GM18858 (cell line): ENCODE data around the gene CHST3.
"Not testable (repeated sequence)": the region's sequence is repeated elsewhere in the genome, so short reads cannot be mapped to it uniquely, and the experiment has no call there.

Experiments used
- ATAC-seq: cut with Tn5 transposase; IDR thresholded peaks from one replicate; pipeline ENCODE4 v1.9.1; 2021; ENCODE audit not compliant: unreplicated experiment

Gene CHST3

DNA sequence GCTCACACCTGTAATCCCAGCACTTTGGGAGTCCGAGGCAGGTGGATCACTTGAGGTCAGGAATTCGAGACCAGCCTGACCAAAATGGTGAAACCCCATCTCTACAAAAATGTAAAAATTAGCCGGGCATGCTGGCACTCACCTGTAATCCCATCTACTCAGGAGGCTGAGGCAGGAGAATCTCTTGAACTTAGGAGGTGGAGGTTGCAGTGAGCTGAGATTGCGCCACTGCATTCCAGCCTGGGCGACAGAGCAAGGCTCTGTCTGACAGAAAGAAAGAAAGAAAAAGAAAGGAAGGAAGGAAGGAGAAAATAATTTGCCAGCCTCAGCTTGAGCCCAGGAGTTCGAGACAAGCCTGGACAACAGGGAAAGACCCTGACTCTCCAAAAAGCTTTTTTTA is 24.7 kb downstream of the CHST3 start:
- not testable (repeated sequence) for ATAC-seq

DNA sequence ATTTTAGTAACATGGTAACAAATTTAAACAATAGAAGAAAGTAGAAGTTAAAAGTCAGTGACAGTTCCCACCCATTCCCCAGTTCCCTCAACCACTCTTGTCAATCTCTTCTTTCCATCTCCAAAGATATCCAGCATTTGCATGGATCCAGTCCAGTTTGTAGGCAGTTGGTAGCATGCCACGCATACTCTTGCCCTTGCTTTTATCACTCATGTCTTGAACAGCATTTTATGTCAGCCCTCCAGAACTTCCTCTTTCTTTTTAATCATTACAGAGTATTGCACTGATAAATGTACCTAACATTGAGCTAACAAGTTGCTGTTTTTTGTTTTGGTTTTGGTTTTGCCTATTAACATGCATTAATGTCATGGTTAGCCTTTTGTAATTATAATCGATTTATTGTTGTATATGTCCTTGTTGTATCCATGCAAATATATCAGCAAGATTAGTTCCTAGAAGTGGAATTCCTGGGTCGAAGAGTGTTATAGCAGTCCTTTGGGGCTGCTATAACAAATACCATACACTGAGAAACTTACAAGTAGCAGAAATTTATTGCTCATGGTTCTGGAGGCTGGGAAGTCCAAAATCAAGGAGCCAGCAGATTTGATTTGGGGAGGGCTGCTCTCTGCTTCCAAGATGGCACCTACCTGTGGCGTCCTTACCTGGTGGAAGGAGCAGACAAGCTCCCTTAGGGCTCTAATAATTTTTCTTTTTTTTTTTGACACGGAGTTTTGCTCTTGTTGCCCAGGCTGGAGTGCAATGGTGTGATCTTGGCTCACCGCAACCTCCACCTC is 25.7 kb downstream of the CHST3 start:
- ATAC-seq, result no peak

DNA sequence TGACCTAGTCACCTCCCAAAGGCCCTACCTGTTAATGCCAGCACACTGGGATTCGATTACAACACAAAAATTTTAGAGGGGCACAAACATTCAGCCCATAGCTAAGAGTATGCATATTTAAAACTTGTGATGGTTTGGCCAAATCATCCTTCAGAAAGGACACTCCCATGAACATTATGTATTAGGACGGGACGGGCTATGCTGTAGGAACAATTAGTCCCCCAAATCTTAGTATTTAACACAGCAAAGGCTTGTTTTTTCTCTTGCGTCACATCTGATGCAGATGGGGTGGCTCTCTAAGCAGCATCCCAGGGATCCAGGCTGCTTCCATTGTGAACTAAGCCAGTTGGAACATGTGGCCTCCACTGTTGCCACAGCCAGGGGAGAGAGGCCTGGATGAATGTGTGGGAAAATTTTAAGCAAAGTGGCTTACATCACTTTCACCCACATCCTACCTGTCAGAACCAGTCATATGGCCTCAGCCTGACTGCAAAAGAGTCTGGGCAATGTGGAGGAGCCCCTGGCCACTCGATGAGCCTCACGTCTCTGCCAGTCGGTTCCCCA is 26.6 kb downstream of the CHST3 start:
- no peak for ATAC-seq

DNA sequence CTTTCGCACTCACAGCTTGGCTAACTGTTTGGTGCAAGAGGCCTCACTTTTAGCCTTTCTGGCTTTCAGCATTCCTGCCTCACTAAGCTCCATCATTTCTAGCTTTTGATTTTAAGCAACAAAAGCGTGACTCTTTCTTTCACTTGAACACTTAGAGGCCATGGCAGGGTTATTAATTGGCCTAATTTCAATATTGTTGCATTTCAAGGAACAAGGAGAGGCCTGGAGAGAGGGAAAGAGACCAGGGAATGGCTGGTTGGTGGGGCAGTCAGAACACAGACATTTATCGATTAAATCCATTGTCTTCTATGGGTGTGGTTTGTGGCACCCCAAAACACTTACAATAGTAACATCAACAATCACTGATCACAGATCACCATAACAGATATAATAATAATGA is 31.3 kb downstream of the CHST3 start:
- ATAC-seq, result no peak

DNA sequence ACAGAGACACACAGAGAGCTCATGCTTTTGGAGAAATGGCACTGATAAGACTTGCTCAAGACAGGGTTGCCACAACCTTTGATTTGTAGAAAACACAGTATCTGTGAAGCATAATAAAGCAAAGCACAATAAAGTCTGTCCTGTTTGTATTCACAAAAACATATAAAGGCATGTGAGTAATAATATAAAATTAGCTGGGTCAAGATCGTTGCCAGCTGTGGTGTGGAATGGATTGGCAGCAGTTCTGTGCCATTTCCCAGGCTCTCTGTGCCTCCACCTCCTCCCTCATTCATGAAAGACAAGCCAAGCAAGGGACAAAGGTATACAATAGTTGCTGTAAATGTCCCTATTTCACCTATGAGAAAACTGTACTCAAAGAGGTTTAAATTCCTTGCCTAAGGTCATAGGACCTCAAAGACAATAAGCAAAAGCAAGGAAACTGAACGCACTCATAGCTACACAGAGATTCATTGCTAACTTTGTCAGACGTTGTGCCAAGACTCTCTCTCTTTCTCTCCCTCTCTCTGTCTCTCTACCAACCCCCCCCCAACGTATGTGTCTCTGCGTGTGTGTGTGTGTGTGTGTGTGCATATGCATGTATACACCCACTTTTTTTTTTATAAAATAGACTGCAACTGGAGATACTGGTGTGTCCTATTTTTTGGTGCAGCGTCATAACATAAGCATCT is 31.8 kb downstream of the CHST3 start:
- ATAC-seq, result no peak

DNA sequence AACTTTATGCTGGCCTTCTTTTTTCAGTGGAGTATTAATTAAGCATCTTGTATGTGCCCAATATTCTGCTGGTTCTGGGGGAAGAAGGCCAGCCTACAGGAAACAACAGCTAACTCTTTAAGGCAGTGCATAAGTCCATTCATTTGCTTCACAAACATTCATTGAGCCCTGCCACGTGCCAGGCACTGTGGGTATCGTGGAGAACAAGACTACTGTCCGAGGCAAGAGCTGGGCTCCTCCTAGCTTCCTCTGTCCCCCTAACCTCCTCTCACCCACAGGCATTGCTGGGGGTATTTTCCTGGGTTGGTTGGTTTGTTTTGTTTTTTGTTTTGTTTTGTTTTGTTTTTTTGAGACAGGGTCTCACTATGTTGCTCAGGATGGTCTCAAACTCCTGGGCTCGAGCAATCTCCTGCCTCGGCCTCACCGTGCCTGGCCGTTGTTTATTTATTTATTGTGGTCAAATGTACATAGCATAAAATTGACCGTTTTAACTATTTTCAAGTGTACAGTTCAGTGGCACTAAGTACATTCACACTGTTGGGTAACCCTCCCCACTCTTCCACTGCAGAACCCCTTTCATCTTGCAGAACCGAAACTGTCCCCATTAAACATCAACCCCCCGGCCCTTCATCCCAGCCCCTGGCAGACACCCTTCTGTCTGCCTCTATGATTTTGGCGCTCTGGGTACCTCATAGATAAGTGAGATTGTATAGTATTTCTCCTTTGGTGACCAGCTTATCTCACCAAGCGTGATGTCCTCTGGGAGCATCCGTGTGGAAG is 32.6 kb downstream of the CHST3 start:
- no peak for ATAC-seq

DNA sequence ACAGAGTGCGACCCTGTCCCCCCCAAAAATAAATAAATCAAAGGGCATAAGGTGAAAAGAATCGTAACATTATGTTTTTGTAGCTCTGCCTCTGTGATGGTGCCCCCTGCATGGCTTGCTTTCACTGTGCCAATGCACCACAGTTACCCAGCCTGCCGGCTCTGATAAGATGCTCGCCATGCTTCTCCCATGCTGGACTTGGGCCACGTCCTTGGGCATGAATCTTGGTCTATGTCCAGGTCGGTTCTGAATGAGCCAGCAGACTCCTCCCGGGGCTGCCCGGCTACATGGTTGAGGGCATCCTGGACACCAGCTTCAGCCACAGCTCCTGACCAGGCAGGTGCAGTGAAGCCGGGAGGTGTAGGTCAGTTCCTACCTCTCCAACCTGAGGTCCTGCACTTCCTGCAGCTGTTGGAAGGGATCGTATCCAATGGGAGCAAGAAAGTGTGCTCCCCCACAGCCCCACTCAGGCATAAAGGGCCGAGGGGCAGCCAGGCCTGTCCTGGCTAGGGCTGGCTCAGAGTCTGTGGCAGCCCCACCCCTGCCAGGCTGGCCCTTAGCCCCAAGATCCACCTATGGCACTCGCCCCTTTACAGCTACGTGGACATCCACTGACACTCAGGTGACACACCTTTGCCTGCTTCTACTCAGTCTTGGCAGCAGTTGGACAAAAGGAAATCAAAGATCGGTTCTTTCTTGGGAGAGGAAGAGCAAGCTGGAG is 34.1 kb downstream of the CHST3 start:
- ATAC-seq, result no peak

DNA sequence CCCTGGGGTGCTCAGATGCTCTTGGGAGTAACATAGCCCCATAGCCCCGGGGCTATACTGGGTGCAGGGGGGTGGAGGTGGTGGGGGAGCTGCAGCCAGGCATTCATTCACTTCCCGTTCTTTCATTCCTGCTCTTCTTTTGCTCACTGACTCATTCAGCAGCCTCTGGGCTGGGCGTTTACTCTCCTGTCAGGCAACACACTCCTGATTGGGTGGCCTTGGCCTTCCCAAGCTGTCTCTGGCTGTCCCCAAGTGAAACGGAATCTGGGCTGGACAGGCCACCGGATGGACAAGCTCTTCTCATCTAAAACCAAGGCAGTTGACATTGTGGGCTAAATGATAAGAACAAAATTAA is 34.6 kb downstream of the CHST3 start:
- ATAC-seq, result no peak

DNA sequence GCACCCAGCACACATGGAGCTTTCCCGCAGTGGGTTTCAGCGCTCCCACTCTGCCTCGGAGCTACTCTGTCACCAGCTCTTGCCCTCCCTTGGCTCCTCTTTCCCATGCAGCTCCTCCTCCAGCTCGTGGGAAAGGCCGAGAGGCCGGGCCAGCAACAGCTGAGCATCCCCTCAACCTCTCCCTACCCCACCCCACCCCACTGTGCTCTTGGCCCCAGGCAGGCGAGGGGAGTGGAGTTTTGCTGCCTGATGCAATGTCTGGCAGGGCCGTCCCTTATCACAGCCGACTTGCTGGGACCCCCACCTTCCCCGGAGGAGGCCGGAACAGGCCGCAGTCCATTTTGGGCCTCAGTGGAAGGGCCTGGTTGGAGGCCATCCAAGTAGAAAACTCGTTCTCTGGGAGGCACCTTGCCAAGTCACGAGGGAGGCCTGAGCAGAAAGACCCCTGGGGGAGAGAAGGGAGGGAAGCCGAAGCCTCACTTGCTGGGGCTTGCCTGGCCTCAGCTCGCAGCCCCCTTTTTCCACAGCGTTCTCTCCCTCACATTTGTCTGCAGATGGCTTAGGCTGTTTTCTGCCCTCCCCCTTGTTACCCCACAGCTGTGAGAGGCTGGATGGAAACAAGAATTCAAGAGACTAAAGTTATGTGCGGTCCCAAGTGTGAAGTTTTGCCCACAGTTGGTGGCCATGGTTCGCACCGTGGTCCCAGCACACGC is 35.3 kb downstream of the CHST3 start:
- ATAC-seq, result no peak

DNA sequence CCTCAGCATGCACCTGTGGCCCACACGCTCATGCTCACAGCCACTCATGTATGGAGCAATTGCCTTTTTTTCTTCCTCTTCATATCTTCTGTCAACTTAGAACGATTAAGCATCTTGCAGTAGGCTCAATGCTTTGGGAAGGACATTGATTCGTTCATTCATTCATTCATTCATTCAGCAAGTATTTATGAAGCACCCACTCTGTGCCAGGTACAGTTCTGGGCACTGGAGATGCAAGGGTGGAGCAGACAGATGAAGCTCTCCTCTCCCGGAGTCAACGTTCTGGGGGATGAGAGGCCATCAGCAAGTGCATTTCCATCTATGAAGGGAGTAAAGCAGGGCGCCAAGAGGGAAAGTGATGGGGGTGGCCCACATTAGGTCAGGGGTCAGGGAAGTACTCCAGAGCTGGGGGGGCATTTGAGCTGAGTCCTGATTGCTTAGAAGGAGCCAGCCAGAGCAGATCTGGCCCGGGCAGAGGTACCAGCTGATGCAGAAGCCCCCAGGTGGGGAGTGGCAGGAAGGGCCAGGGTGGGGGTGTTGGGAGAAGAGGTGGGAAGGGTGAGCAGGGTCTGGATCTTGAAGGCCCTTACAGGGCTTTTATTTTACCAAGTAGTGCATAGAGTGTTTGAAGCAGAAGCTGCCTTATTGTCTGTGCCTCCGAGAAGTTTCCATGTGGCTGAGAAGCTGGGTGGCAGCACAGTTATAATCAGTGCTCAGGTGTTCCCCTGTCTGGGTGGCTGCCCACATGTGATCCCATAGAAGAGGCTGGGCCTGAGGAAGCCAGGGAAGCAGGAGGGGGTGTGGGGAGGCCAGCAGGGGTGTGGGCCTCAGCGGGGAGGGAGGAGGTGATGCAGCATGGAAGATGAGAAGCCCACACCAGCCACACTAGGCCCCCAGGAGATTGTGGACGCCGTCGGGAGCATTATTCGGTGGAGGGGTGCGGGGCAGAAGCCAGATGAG is 36.2 kb downstream of the CHST3 start:
- ATAC-seq, result no peak

DNA sequence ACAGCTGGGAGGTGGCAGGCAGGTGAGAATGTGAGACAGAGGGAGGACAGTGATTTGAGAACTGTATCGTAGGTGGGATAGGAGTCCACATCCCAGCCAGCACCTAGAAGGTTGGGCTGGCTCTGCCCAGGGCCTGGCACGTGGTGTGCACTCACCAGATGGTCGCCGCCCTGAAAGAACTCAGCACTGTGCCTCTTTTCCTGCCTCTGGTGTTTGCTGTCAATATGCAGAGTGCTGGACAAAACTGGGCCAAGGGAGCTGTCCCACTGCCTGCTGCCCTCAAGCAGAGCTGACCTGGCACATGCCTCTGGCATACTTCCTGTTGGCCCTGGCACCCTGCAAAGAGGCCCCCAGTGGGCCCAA is 36.8 kb downstream of the CHST3 start:
- ATAC-seq, result no peak

DNA sequence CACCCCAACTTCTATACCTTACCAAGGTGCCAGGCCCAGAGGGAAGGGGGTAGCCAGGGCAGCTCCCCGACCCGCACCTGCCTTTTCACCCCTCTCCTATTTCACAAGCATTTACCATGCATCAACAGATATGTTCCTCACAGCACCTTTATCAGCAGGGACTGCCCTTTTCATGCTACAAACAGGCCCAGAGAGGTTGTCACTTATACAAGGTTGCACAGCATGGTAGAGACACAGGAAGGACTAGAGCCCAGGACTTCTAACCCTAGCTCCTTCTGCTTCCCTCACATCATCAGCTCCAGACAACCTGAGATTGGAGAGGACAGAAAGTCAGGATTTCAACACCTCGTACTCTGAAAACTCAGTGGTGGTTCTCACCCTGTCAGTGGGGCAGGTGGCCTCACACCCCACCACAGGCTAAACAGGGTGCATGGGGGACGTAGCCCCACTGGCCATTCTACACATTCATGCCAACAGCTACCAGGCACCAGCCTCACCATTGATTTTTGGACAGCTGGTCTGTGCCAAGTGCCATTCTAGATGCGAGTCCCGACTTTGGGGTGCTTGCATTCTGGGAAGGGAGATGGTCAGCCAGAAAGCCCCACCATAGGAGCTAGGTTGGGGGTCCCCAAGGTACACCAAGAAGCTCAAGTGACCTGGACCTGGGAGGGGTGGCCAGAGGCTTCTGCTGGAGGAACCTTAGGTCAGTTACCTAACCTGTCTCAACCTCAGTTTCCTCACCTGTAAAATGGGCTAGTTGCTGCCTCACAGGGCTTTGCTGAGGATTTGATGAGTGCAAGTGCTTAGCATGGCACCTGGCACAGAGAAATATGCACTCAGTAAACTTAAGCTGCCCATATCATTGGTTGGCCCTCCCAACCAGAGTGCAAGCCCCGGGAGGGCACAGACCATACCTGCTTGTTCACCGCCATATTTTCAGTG is 38.4 kb downstream of the CHST3 start:
- no peak for ATAC-seq

DNA sequence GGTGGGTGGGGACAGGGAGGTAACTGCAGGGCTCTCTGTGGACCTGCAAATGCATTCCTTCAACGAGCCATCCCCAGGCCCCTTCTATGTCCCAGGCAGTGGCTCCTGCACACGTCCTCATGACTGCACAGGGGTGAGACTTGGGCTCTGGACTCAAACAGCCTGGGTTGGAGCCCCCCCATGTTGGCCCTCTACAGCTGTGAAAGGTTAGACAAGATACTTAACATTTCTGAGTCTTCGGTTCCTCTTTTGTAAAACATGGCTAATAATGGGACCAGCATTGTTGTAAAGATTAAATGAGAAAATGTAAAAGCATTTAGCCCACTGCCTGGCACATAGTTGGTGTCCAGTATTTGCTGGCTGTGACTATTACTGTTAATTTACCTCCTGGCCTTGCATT is 41.8 kb downstream of the CHST3 start:
- ATAC-seq, result no peak

DNA sequence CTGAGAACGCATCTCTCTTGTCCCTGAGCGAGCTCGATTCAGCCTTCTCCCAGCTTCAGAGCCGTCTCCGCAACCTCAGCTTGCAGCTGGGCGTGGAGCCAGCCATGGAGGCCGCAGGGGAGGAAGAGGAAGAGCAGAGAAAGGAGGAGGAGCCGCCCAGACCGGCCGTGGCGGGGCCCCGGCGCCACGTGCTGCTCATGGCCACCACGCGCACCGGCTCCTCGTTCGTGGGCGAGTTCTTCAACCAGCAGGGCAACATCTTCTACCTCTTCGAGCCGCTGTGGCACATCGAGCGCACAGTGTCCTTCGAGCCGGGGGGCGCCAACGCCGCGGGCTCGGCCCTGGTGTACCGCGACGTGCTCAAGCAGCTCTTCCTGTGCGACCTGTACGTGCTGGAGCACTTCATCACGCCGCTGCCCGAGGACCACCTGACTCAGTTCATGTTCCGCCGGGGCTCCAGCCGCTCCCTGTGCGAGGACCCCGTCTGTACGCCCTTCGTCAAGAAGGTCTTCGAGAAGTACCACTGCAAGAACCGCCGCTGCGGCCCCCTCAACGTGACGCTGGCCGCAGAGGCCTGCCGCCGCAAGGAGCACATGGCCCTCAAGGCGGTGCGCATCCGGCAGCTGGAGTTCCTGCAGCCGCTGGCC is 43.2 kb downstream of the CHST3 start:
- no peak for ATAC-seq

DNA sequence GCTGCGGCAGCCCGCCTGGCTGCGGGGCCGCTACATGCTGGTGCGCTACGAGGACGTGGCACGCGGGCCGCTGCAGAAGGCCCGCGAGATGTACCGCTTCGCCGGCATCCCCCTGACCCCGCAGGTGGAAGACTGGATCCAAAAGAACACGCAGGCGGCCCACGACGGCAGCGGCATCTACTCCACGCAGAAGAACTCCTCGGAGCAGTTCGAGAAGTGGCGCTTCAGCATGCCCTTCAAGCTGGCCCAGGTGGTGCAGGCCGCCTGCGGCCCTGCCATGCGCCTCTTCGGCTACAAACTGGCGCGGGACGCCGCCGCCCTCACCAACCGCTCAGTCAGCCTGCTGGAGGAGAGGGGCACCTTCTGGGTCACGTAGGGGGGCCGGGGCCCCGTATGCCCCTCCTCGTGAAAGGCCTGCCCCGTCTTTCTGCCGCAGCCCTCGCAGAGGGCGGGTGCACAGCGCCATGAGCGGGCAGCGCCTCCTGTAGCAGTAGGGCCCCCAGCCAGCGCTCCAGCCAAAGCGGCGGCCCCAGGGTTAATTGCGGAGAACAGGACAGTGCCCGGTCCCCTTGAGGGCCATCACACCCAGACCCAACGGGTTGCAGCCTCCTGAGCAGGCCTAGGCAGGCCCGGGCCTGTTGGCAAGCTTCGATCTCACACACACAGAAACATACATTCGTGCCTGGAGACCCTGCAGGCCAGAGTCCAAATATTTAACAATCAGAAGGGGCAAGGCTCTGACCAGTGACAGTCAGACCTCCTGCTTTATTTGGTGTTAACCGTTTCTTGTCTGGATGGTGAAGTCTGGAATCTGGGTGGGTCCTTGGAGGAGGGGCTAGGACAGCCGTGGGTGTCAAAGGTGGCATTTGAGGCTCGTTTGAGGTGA is 44.1 kb downstream of the CHST3 start:
- no peak for ATAC-seq

DNA sequence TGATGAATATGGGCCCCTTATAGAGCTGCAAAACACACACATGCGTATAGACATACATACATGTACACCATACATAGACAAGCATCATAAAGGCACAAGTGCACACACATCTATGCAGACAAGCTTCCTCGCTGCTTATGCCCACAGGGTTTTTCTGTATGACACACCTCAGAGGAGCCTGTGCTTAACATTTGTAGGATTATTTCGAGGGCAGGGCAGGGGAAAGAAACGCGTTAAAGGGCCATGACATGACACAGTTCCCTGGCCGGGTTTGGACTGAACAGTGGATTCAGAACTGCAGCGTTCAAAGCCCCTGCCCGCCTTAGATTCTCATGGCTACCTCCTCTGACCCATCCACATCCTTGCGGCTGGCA is 44.8 kb downstream of the CHST3 start:
- ATAC-seq, result no peak
